ENCODE data around the gene VPS13D. TPM values are rescaled to one million over a fixed set of nuclear protein-coding genes. Genes with fewer than 3 reads are reported as not detected.

The VPS13D gene
- total RNA-seq, 1 experiment from 2014 or later: 31.6 TPM

- Histone ChIP-seq H3K9me3 (ENCODE audit: control insufficient read depth in 1 of 2, insufficient read depth in 1 of 2, low read depth in 1 of 2, low read length in 2 of 2) (peaks cover 0 to 7% of the 10 kb centered on the region in 2 experiments; a peak in 1 of 4 replicates), H3K27me3 (ENCODE audit: insufficient read depth, low read length) (no peaks in the 10 kb centered on the region), H4K20me1 (ENCODE audit: insufficient read depth) (no peaks in the 10 kb centered on the region), H3K9ac (ENCODE audit: low read length) (no peak overlapping the region), H3K36me3 (ENCODE audit: control insufficient read depth in 1 of 2, insufficient read depth in 2 of 2, low read length in 2 of 2) (peaks cover 0 to 12% of the 10 kb centered on the region in 2 experiments; a peak in 1 of 4 replicates), H3K4me3 (replicated peaks in 1 of 2; ENCODE audit: low read depth in 1 of 2, low read length in 2 of 2) (no peak overlapping the region), H2AFZ (ENCODE audit: low read depth, low read length, poor library complexity, severe bottlenecking) (no peak overlapping the region), H3K4me2 (ENCODE audit: low read length) (no peak overlapping the region), H3K4me1 (ENCODE audit: control insufficient read depth in 1 of 2, insufficient read depth in 2 of 2, low read length in 2 of 2) (peaks cover 4 to 21% of the 10 kb centered on the region in 2 experiments; a peak in 2 of 4 replicates), H3K79me2 (ENCODE audit: insufficient read depth, low read length) (no peaks in the 10 kb centered on the region), H3K27ac (ENCODE audit: low read depth, low read length) (no peak overlapping the region), H3K9me2 (ENCODE audit: insufficient read depth) (no peaks in the 10 kb centered on the region)
- no TSS peak for BruUV-seq (replicated peaks)
- DNase-seq (ENCODE audit: low read depth, low spot score) (no peak), ATAC-seq (no peak)
- no peak for TF ChIP-seq ATF3 (IDR thresholded peaks at IDR 0.05)
- TF ChIP-seq POLR2A (IDR thresholded peaks at IDR 0.05; ENCODE audit: borderline replicate concordance, extremely low read depth, insufficient read depth, insufficient read length): no peak
- intact Hi-C loops (cut with micrococcal nuclease): no loop called here
- POLR2A ChIA-PET: no interaction called here
- RAD21 ChIA-PET (ENCODE audit: low non-redundant PET in 1 of 2, low total read pairs in 2 of 2, uncharacterized antibody in 2 of 2, unreplicated experiment in 2 of 2): no interaction called here
- CTCF ChIA-PET: no interaction called here
Measured at GRCh38 chr1:12411747-12412146, 181.9 kb downstream of the VPS13D start.

GRCh38 chr1:12412439-12412838, 182.6 kb downstream of the VPS13D start:
- Histone ChIP-seq H4K20me1 (ENCODE audit: insufficient read depth) (no peaks in the 10 kb centered on the region), H3K4me2 (ENCODE audit: low read length) (no peak overlapping the region), H3K4me1 (ENCODE audit: control insufficient read depth in 1 of 2, insufficient read depth in 2 of 2, low read length in 2 of 2) (peaks cover 4 to 15% of the 10 kb centered on the region in 2 experiments; a peak in 2 of 4 replicates), H3K27ac (ENCODE audit: low read depth, low read length) (no peak overlapping the region), H3K27me3 (ENCODE audit: insufficient read depth, low read length) (no peaks in the 10 kb centered on the region), H3K36me3 (ENCODE audit: control insufficient read depth in 1 of 2, insufficient read depth in 2 of 2, low read length in 2 of 2) (peaks cover 0 to 18% of the 10 kb centered on the region in 2 experiments; a peak in 1 of 4 replicates), H3K9ac (ENCODE audit: low read length) (no peak overlapping the region), H3K9me3 (ENCODE audit: control insufficient read depth in 1 of 2, insufficient read depth in 1 of 2, low read depth in 1 of 2, low read length in 2 of 2) (peaks cover 0 to 7% of the 10 kb centered on the region in 2 experiments; a peak in 1 of 4 replicates), H3K79me2 (ENCODE audit: insufficient read depth, low read length) (no peaks in the 10 kb centered on the region), H2AFZ (ENCODE audit: low read depth, low read length, poor library complexity, severe bottlenecking) (no peak overlapping the region), H3K9me2 (ENCODE audit: insufficient read depth) (no peaks in the 10 kb centered on the region), H3K4me3 (replicated peaks in 1 of 2; ENCODE audit: low read depth in 1 of 2, low read length in 2 of 2) (no peak overlapping the region)
- ChIA-PET CTCF (no interaction called here), RAD21 (ENCODE audit: low non-redundant PET in 1 of 2, low total read pairs in 2 of 2, uncharacterized antibody in 2 of 2, unreplicated experiment in 2 of 2) (no interaction called here), POLR2A (no interaction called here)
- TF ChIP-seq CEBPB (IDR thresholded peaks at IDR 0.05; ENCODE audit: low read depth): no peak
- no peak for TF ChIP-seq POLR2AphosphoS5 (IDR thresholded peaks at IDR 0.05; ENCODE audit: low read depth, low read length)
- no peak for TF ChIP-seq POLR2A (IDR thresholded peaks at IDR 0.05; ENCODE audit: borderline replicate concordance, extremely low read depth, insufficient read depth, insufficient read length)
- no peak for TF ChIP-seq YY1 (IDR thresholded peaks at IDR 0.05; ENCODE audit: extremely low read depth, insufficient replicate concordance, low read depth, low read length)
- no peak for TF ChIP-seq CTCF (IDR thresholded peaks at IDR 0.05 in 2 of 3, conservative IDR thresholded peaks at IDR 0.05 in 1 of 3; ENCODE audit: borderline replicate concordance in 1 of 3, insufficient read depth in 1 of 3, low read depth in 2 of 3, low read length in 2 of 3)
- no peak for TF ChIP-seq RAD21 (IDR thresholded peaks at IDR 0.05; ENCODE audit: low read depth)
- no peak for TF ChIP-seq JUND (IDR thresholded peaks at IDR 0.05)
- no peak for TF ChIP-seq EZH2 (IDR thresholded peaks at IDR 0.05)
- TF ChIP-seq ELF1 (IDR thresholded peaks at IDR 0.05; ENCODE audit: borderline replicate concordance, low read depth): no peak
- TF ChIP-seq SP1 (IDR thresholded peaks at IDR 0.05; ENCODE audit: low read depth): no peak
- no peak for TF ChIP-seq EZH2phosphoT487 (IDR thresholded peaks at IDR 0.05; ENCODE audit: borderline replicate concordance)
- intact Hi-C loops (cut with micrococcal nuclease): no loop called here
- DNase-seq (ENCODE audit: low read depth, low spot score): no peak
- no peak for ATAC-seq
- BruUV-seq (replicated peaks): no TSS peak

Measured in HCT116 (cell line).